Smooth muscle cell (in vitro differentiated cells): ENCODE measurements around the gene RNF151. TPM values are rescaled to one million over a fixed set of nuclear protein-coding genes. Genes with fewer than 3 reads are reported as not detected.

ENCODE experiments used
- DNase-seq: peaks from one replicate; lab custom pipeline; 2025; ENCODE audit not compliant: unreplicated experiment; lab: John Stamatoyannopoulos, UW
- H2AFZ ChIP-seq: fragments of 200-600 bp; sonication (generic); 2 replicates; pipeline ENCODE4 v1.6.0; 2016; ENCODE audit warnings: antibody characterized with exemption, low read depth, mild to moderate bottlenecking
- H3F3A ChIP-seq: fragments of 200-600 bp; sonication (generic); 2 replicates; pipeline ENCODE4 v1.6.0; 2017; ENCODE audit warnings: antibody characterized with exemption, low read depth
- H3K27ac ChIP-seq: fragments of 200-600 bp; sonication (generic); 2 replicates; pipeline ENCODE4 v1.5.1; 2016; ENCODE audit warnings: low read depth, mild to moderate bottlenecking
- H3K27me3 ChIP-seq: fragments of 200-600 bp; sonication (generic); 2 replicates; pipeline ENCODE4 v1.6.1; 2016; ENCODE audit warnings: low read depth, mild to moderate bottlenecking
- H3K36me3 ChIP-seq: fragments of 200-600 bp; sonication (generic); 2 replicates; pipeline ENCODE4 v1.5.1; 2016; ENCODE audit warnings: low read depth
- H3K4me1 ChIP-seq: fragments of 200-600 bp; sonication (generic); 2 replicates; pipeline ENCODE4 v1.5.1; 2016; ENCODE audit warnings: low read depth
- H3K4me2 ChIP-seq: fragments of 200-600 bp; sonication (generic); 2 replicates; pipeline ENCODE4 v1.6.0; 2016; ENCODE audit warnings: mild to moderate bottlenecking
- H3K4me3 ChIP-seq: fragments of 200-600 bp; sonication (generic); 2 replicates; pipeline ENCODE4 v1.5.1; 2016; ENCODE audit warnings: mild to moderate bottlenecking
- H3K79me2 ChIP-seq: fragments of 200-600 bp; sonication (generic); 2 replicates; pipeline ENCODE4 v1.6.0; 2016; ENCODE audit warnings: low read depth, mild to moderate bottlenecking
- H3K9ac ChIP-seq: fragments of 200-600 bp; sonication (generic); 2 replicates; pipeline ENCODE4 v1.6.0; 2016; ENCODE audit warnings: low read depth
- H3K9me3 ChIP-seq: fragments of 200-600 bp; sonication (generic); replicated peaks from 2 replicates; pipeline ENCODE4 v1.5.1; 2016; ENCODE audit warnings: low read depth
- H4K20me1 ChIP-seq: fragments of 200-600 bp; sonication (generic); 2 replicates; pipeline ENCODE4 v1.6.0; 2016; ENCODE audit warnings: low read depth
- CTCF ChIP-seq: fragments of 200-600 bp; sonication (generic); IDR thresholded peaks from 2 replicates; pipeline ENCODE4 v1.5.1; 2017; ENCODE audit warnings: borderline replicate concordance, mild to moderate bottlenecking, antibody characterized with exemption; ENCODE audit not compliant: insufficient read depth, poor library complexity, severe bottlenecking
- WGBS: methylation state at CpG from one replicate; pipeline ENCODE4 v1.1.7; 2016; ENCODE audit warnings: low lambda C conversion rate; 5-methylcytosine and 5-hydroxymethylcytosine counted together
- polyA plus RNA-seq: library from polyadenylated mRNA; unstranded; fragments of >200 nt; fragmentation: Nextera tagmentation; extraction: Ambion mirVana; gene quantifications from 2 replicates; pipeline ENCODE4 v1.2.1, GENCODE V29; 2016
- small RNA-seq: library from RNA; depleted of rRNA; stranded (forward); fragments of <200 nt; gene quantifications from one replicate; pipeline ENCODE3, GENCODE V24; 2014
- total RNA-seq: library from RNA; depleted of rRNA; stranded (reverse); fragments of >200 nt; gene quantifications from 2 replicates; pipeline ENCODE4 v1.2.3, GENCODE V29; 2014

The RNF151 gene
- total and polyA plus RNA-seq, 2 experiments from 2014 or later = not detected

GRCh38 chr16:2015117-2015946 is 48.7 kb downstream of the RNF151 start:
- 80% methylated on average over 24 of the region's 24 CpGs for WGBS
- no peak overlapping the region for H2AFZ ChIP-seq
- H3K9ac ChIP-seq = no peak overlapping the region

DNA sequence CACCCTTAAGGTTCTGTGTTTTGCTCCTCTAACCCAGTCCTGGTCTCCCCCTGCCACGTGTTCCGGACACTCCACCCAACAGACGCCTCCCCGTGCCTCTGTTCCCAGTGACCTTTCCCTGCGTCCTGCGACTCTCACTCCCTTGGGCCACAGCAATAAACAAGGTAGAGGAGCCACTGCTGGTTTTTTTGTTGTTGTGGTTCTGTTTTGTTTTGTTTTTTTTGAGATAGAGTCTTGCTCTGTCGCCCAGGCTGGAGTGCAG is 49.2 kb downstream of the RNF151 start:
- TF ChIP-seq CTCF = no peak
- Histone ChIP-seq H4K20me1 (no peaks in the 10 kb centered on the region), H3K36me3 (no peaks in the 10 kb centered on the region), H3K79me2 (no peaks in the 10 kb centered on the region), H3K9me3 (no peaks in the 10 kb centered on the region), H3K27ac (no peak overlapping the region), H3K4me3 (no peak overlapping the region), H3K27me3 (no peaks in the 10 kb centered on the region), H3F3A (no peaks in the 10 kb centered on the region), H2AFZ (no peak overlapping the region), H3K9ac (no peak overlapping the region), H3K4me1 (peaks cover 10% of the 10 kb centered on the region), H3K4me2 (no peak overlapping the region)
- DNase-seq = no peak
- 92% methylated on average over 7 of the region's 7 CpGs for WGBS

More at GRCh38 chr16:2015117-2015946, 48.7 kb downstream of the RNF151 start:
- Histone ChIP-seq H3K4me2 (no peak overlapping the region), H3K27ac (no peak overlapping the region), H3K9me3 (no peaks in the 10 kb centered on the region), H3K4me1 (peaks cover 8% of the 10 kb centered on the region), H3K4me3 (no peak overlapping the region), H3K79me2 (no peaks in the 10 kb centered on the region), H4K20me1 (no peaks in the 10 kb centered on the region), H3K36me3 (no peaks in the 10 kb centered on the region), H3K27me3 (no peaks in the 10 kb centered on the region), H3F3A (no peaks in the 10 kb centered on the region)
- no peak for TF ChIP-seq CTCF
- no peak for DNase-seq

DNA sequence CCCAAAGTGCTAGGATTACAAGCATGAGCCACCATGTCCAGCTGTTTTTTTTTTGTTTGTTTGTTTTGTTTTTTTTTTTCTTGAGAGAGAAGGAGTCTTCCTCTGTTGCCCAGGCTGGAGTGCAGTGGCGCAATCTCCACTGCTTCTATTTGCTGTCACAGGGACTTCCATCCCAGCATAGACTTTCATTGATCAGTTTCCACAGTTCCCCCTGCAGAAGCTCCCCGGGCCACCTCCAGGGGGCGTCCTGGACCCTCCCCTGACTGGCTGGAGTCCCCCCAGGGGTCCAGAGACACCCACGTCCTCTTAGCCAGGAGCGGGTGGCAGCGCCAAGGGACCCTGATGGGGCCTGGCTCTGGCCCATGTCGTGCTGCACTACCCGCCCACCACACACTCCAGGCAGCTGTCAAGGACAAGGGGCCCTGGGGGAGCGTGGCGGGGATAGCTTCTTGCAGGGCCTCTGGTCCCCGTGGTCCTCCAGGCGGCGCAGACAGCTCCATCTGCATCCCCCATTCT is 49.8 kb downstream of the RNF151 start:
- no peak overlapping the region for H3K9ac ChIP-seq
- no peaks in the 10 kb centered on the region for H3K27me3 ChIP-seq
- H3K79me2 ChIP-seq = no peaks in the 10 kb centered on the region
- no peaks in the 10 kb centered on the region for H4K20me1 ChIP-seq
- DNase-seq = no peak
- no peak overlapping the region for H2AFZ ChIP-seq
- TF ChIP-seq CTCF = peak; percentile 42
- H3K4me2 ChIP-seq = no peak overlapping the region
- 36% methylated on average over 13 of the region's 13 CpGs for WGBS
- H3K27ac ChIP-seq = no peak overlapping the region
- no peaks in the 10 kb centered on the region for H3K9me3 ChIP-seq
- no peaks in the 10 kb centered on the region for H3F3A ChIP-seq
- H3K4me3 ChIP-seq = no peak overlapping the region
- H3K36me3 ChIP-seq = no peaks in the 10 kb centered on the region
- peaks cover 10% of the 10 kb centered on the region for H3K4me1 ChIP-seq

Small RNA genes lying within 50 kb of the gene (small RNA-seq; reads per million reads assigned to genes)
- gene AC005363.2 = not detected
- not detected for gene RN7SL219P
- gene SNORA10 = not detected
- not detected for gene SNORA64

Other genes with a start within 250 kb of the RNF151 start
- 38.0 and 56.7 TPM in 2 replicates for gene NME3, start 195.3 kb upstream of the RNF151 start, total RNA-seq
- 85.4 and 94.3 TPM in 2 replicates for gene NME3, start 195.3 kb upstream of the RNF151 start, polyA plus RNA-seq
- gene EME2, start 194.0 kb upstream of the RNF151 start, total RNA-seq = 3.6 and 4.4 TPM in 2 replicates
- gene EME2, start 194.0 kb upstream of the RNF151 start, polyA plus RNA-seq = 3.8 and 7.6 TPM in 2 replicates
- gene MRPS34, start 193.7 kb upstream of the RNF151 start, total RNA-seq = 56.7 and 62.9 TPM in 2 replicates
- 111 and 122 TPM in 2 replicates for gene MRPS34, start 193.7 kb upstream of the RNF151 start, polyA plus RNA-seq
- gene SPSB3, start 184.3 kb upstream of the RNF151 start, total RNA-seq = 23.0 and 25.1 TPM in 2 replicates
- gene SPSB3, start 184.3 kb upstream of the RNF151 start, polyA plus RNA-seq = 49.8 and 60.3 TPM in 2 replicates
- 32.9 and 48.0 TPM in 2 replicates for gene NUBP2, start 183.9 kb upstream of the RNF151 start, total RNA-seq
- gene NUBP2, start 183.9 kb upstream of the RNF151 start, polyA plus RNA-seq = 80.8 and 86.7 TPM in 2 replicates
- 0.58 TPM in 1 of 2 replicates, not detected in the other for gene IGFALS, start 173.2 kb upstream of the RNF151 start, total RNA-seq
- 0.45 TPM in 1 of 2 replicates, not detected in the other for gene IGFALS, start 173.2 kb upstream of the RNF151 start, polyA plus RNA-seq
- 20.7 and 20.9 TPM in 2 replicates for gene HAGH, start 140.0 kb upstream of the RNF151 start, total RNA-seq
- 42.6 and 43.0 TPM in 2 replicates for gene HAGH, start 140.0 kb upstream of the RNF151 start, polyA plus RNA-seq
- 25.0 and 32.4 TPM in 2 replicates for gene FAHD1, start 139.7 kb upstream of the RNF151 start, total RNA-seq
- 32.4 and 32.8 TPM in 2 replicates for gene FAHD1, start 139.7 kb upstream of the RNF151 start, polyA plus RNA-seq
- gene MEIOB, start 94.7 kb upstream of the RNF151 start, total RNA-seq = 0.18 and 0.22 TPM in 2 replicates
- gene MEIOB, start 94.7 kb upstream of the RNF151 start, polyA plus RNA-seq = 1.7 TPM in 1 of 2 replicates, not detected in the other
- not detected in 2 replicates for gene HS3ST6, start 48.4 kb upstream of the RNF151 start, total RNA-seq
- not detected in 2 replicates for gene HS3ST6, start 48.4 kb upstream of the RNF151 start, polyA plus RNA-seq
- gene MSRB1, start 23.7 kb upstream of the RNF151 start, total RNA-seq = 9.4 and 9.9 TPM in 2 replicates
- gene MSRB1, start 23.7 kb upstream of the RNF151 start, polyA plus RNA-seq = 21.8 TPM in 2 replicates
- gene RPL3L, start 12.2 kb upstream of the RNF151 start, total RNA-seq = not detected in 2 replicates
- 0.21 TPM in 1 of 2 replicates, not detected in the other for gene RPL3L, start 12.2 kb upstream of the RNF151 start, polyA plus RNA-seq
- 125 and 176 TPM in 2 replicates for gene NDUFB10, start 7.3 kb upstream of the RNF151 start, total RNA-seq
- 278 and 295 TPM in 2 replicates for gene NDUFB10, start 7.3 kb upstream of the RNF151 start, polyA plus RNA-seq
- gene RPS2, start 2.0 kb upstream of the RNF151 start, total RNA-seq = 2,263 and 2,576 TPM in 2 replicates
- 2,041 and 2,061 TPM in 2 replicates for gene RPS2, start 2.0 kb upstream of the RNF151 start, polyA plus RNA-seq
- 25.8 and 28.5 TPM in 2 replicates for gene TBL3, start 5.2 kb downstream of the RNF151 start, total RNA-seq
- gene TBL3, start 5.2 kb downstream of the RNF151 start, polyA plus RNA-seq = 62.0 and 81.7 TPM in 2 replicates
- gene NOXO1, start 14.6 kb downstream of the RNF151 start, total RNA-seq = 0.13 TPM in 1 of 2 replicates, not detected in the other
- gene NOXO1, start 14.6 kb downstream of the RNF151 start, polyA plus RNA-seq = 0.35 and 1.7 TPM in 2 replicates
- 12.1 and 15.1 TPM in 2 replicates for gene GFER, start 17.3 kb downstream of the RNF151 start, total RNA-seq
- 33.5 and 41.2 TPM in 2 replicates for gene GFER, start 17.3 kb downstream of the RNF151 start, polyA plus RNA-seq
- gene SYNGR3, start 23.1 kb downstream of the RNF151 start, total RNA-seq = 3.0 and 4.4 TPM in 2 replicates
- gene SYNGR3, start 23.1 kb downstream of the RNF151 start, polyA plus RNA-seq = 8.7 and 16.8 TPM in 2 replicates
- 23.2 and 27.2 TPM in 2 replicates for gene ZNF598, start 43.0 kb downstream of the RNF151 start, total RNA-seq
- 27.9 and 32.7 TPM in 2 replicates for gene ZNF598, start 43.0 kb downstream of the RNF151 start, polyA plus RNA-seq
- 13.1 and 30.9 TPM in 2 replicates for gene NPW, start 52.9 kb downstream of the RNF151 start, total RNA-seq
- gene NPW, start 52.9 kb downstream of the RNF151 start, polyA plus RNA-seq = 185 and 193 TPM in 2 replicates
- 14.4 and 21.8 TPM in 2 replicates for gene NHERF2, start 60.0 kb downstream of the RNF151 start, total RNA-seq
- 40.2 and 56.8 TPM in 2 replicates for gene NHERF2, start 60.0 kb downstream of the RNF151 start, polyA plus RNA-seq
- gene NTHL1, start 81.0 kb downstream of the RNF151 start, total RNA-seq = 14.6 and 23.8 TPM in 2 replicates
- gene NTHL1, start 81.0 kb downstream of the RNF151 start, polyA plus RNA-seq = 36.5 and 39.3 TPM in 2 replicates
- 29.7 and 64.5 TPM in 2 replicates for gene TSC2, start 81.1 kb downstream of the RNF151 start, total RNA-seq
- 74.7 and 110 TPM in 2 replicates for gene TSC2, start 81.1 kb downstream of the RNF151 start, polyA plus RNA-seq
- gene PKD1, start 169.0 kb downstream of the RNF151 start, total RNA-seq = 68.2 and 70.1 TPM in 2 replicates
- 47.9 and 71.3 TPM in 2 replicates for gene PKD1, start 169.0 kb downstream of the RNF151 start, polyA plus RNA-seq
- gene RAB26, start 181.8 kb downstream of the RNF151 start, total RNA-seq = not detected in 2 replicates
- 1.3 and 3.4 TPM in 2 replicates for gene RAB26, start 181.8 kb downstream of the RNF151 start, polyA plus RNA-seq
- 52.6 and 59.9 TPM in 2 replicates for gene TRAF7, start 188.9 kb downstream of the RNF151 start, total RNA-seq
- gene TRAF7, start 188.9 kb downstream of the RNF151 start, polyA plus RNA-seq = 27.5 and 28.0 TPM in 2 replicates
- gene CASKIN1, start 229.7 kb downstream of the RNF151 start, total RNA-seq = 0.45 TPM in 2 replicates
- 0.09 and 0.77 TPM in 2 replicates for gene CASKIN1, start 229.7 kb downstream of the RNF151 start, polyA plus RNA-seq
- gene MLST8, start 238.6 kb downstream of the RNF151 start, total RNA-seq = 37.2 and 38.1 TPM in 2 replicates
- gene MLST8, start 238.6 kb downstream of the RNF151 start, polyA plus RNA-seq = 61.8 and 67.0 TPM in 2 replicates
- gene BRICD5, start 244.0 kb downstream of the RNF151 start, total RNA-seq = 2.0 and 2.4 TPM in 2 replicates
- 4.7 and 14.1 TPM in 2 replicates for gene BRICD5, start 244.0 kb downstream of the RNF151 start, polyA plus RNA-seq
- gene PGP, start 248.0 kb downstream of the RNF151 start, total RNA-seq = 17.2 and 21.6 TPM in 2 replicates
- gene PGP, start 248.0 kb downstream of the RNF151 start, polyA plus RNA-seq = 30.1 and 32.9 TPM in 2 replicates